ENCODE results near the gene PIRT.
A peak's percentile ranks its signal among the peaks of the same experiment; 100 is the strongest.
"Not testable (repeated sequence)": the region's sequence is repeated elsewhere in the genome, so short reads cannot be mapped to it uniquely, and the experiment has no call there.

PIRT gene

GRCh38 chr17:10837921-10838320 lies at the start of gene PIRT:
Gene PIRT (minus strand): TSS chr17:10838087. CDS start chr17:10825645, 12,442 bp downstream.
- DNase-seq (ENCODE audit: low read depth in 2 of 3, low spot score in 2 of 3): no peak

GRCh38 chr17:10881959-10882358 lies 44.1 kb upstream of the PIRT start:
- no peak for DNase-seq (ENCODE audit: low read depth in 2 of 3, low spot score in 2 of 3)

- DNase-seq (ENCODE audit: low read depth in 2 of 3, low spot score in 2 of 3): no peak
Observed at GRCh38 chr17:10879190-10879836, 41.4 kb upstream of the PIRT start.

GRCh38 chr17:10875984-10876555 lies 38.2 kb upstream of the PIRT start:
- peak in 2 of 3 experiments; percentile 1 for DNase-seq (ENCODE audit: low read depth in 2 of 3, low spot score in 2 of 3)

- DNase-seq (ENCODE audit: low read depth in 2 of 3, low spot score in 2 of 3): no peak
Observed at GRCh38 chr17:10875430-10875851, 37.6 kb upstream of the PIRT start.

- no peak for DNase-seq (ENCODE audit: low read depth in 2 of 3, low spot score in 2 of 3)
Observed at GRCh38 chr17:10871914-10872313, 34.0 kb upstream of the PIRT start.

- DNase-seq (ENCODE audit: low read depth in 2 of 3, low spot score in 2 of 3): no peak
Observed at GRCh38 chr17:10870336-10871050, 32.6 kb upstream of the PIRT start.

GRCh38 chr17:10868744-10869143 lies 30.9 kb upstream of the PIRT start:
- DNase-seq (ENCODE audit: low read depth in 2 of 3, low spot score in 2 of 3): not testable (repeated sequence)

- no peak for DNase-seq (ENCODE audit: low read depth in 2 of 3, low spot score in 2 of 3)
Observed at GRCh38 chr17:10859051-10859450, 21.2 kb upstream of the PIRT start.

GRCh38 chr17:10857976-10858375 lies 20.1 kb upstream of the PIRT start:
- DNase-seq (ENCODE audit: low read depth in 2 of 3, low spot score in 2 of 3): no peak

GRCh38 chr17:10846636-10847035 lies 8.7 kb upstream of the PIRT start:
- not testable (repeated sequence) for DNase-seq (ENCODE audit: low read depth in 2 of 3, low spot score in 2 of 3)

- DNase-seq (ENCODE audit: low read depth in 2 of 3, low spot score in 2 of 3): no peak
Observed at GRCh38 chr17:10845388-10845751, 7.5 kb upstream of the PIRT start.

GRCh38 chr17:10844621-10845387 lies 6.9 kb upstream of the PIRT start:
- peak; percentile 29 to 36 (median 31) for DNase-seq (ENCODE audit: low read depth in 2 of 3, low spot score in 2 of 3)

GRCh38 chr17:10843811-10844210 lies 5.9 kb upstream of the PIRT start:
- DNase-seq (ENCODE audit: low read depth in 2 of 3, low spot score in 2 of 3): no peak

- no peak for DNase-seq (ENCODE audit: low read depth in 2 of 3, low spot score in 2 of 3)
Observed at GRCh38 chr17:10842658-10843057, 4.8 kb upstream of the PIRT start.

- DNase-seq (ENCODE audit: low read depth in 2 of 3, low spot score in 2 of 3): no peak
Observed at GRCh38 chr17:10838682-10839081, 795 bp upstream of the PIRT start.

GRCh38 chr17:10836966-10837590 lies 809 bp downstream of the PIRT start:
- no peak for DNase-seq (ENCODE audit: low read depth in 2 of 3, low spot score in 2 of 3)

GRCh38 chr17:10836145-10836544 lies 1.7 kb downstream of the PIRT start:
- no peak for DNase-seq (ENCODE audit: low read depth in 2 of 3, low spot score in 2 of 3)

GRCh38 chr17:10831696-10832095 lies 6.2 kb downstream of the PIRT start:
- DNase-seq (ENCODE audit: low read depth in 2 of 3, low spot score in 2 of 3): no peak

GRCh38 chr17:10827898-10828552 lies 9.9 kb downstream of the PIRT start:
- DNase-seq (ENCODE audit: low read depth in 2 of 3, low spot score in 2 of 3): no peak

GRCh38 chr17:10824874-10825273 lies 13.0 kb downstream of the PIRT start:
- no peak for DNase-seq (ENCODE audit: low read depth in 2 of 3, low spot score in 2 of 3)
